H9 (cell line): ENCODE data around the gene ZKSCAN7. TPM values are rescaled to one million over a fixed set of nuclear protein-coding genes. Genes with fewer than 3 reads are reported as not detected.
"Not testable (repeated sequence)": the region's sequence is repeated elsewhere in the genome, so short reads cannot be mapped to it uniquely, and the experiment has no call there.

Experiments
- DNase-seq: peaks from one replicate; pipeline ENCODE4 v3.0.0-alpha.2; 2017
- H2AFZ ChIP-seq: one replicate; pipeline ENCODE4 v1.6.1; 2013; ENCODE audit warnings: mild to moderate bottlenecking, low read length, control low read depth, moderate library complexity
- H2AK5ac ChIP-seq: 2 replicates; pipeline ENCODE4 v1.6.1; 2013; ENCODE audit warnings: low read length, control low read depth, mixed read lengths; ENCODE audit not compliant: insufficient read length
- H2BK120ac ChIP-seq: one replicate; pipeline ENCODE4 v1.6.1; 2013; ENCODE audit warnings: low read depth, mild to moderate bottlenecking, low read length, control low read depth, inconsistent platforms; ENCODE audit not compliant: poor library complexity, severe bottlenecking
- H2BK12ac ChIP-seq: 2 replicates; pipeline ENCODE4 v1.6.1; 2013; ENCODE audit warnings: low read length, control low read depth, mixed read lengths, low read depth; ENCODE audit not compliant: insufficient read length
- H2BK15ac ChIP-seq: 2 replicates; pipeline ENCODE4 v1.6.1; 2013; ENCODE audit warnings: low read depth, low read length, control low read depth
- H2BK20ac ChIP-seq: one replicate; pipeline ENCODE4 v1.6.1; 2013; ENCODE audit warnings: low read depth, mild to moderate bottlenecking, low read length, control low read depth, inconsistent platforms; ENCODE audit not compliant: poor library complexity, severe bottlenecking
- H2BK5ac ChIP-seq: 2 replicates; pipeline ENCODE4 v1.6.1; 2013; ENCODE audit warnings: low read length, control low read depth, mixed read lengths; ENCODE audit not compliant: insufficient read length
- H3K14ac ChIP-seq: 2 replicates; pipeline ENCODE4 v1.6.1; 2013; ENCODE audit warnings: low read length, control low read depth; ENCODE audit not compliant: insufficient read depth
- H3K18ac ChIP-seq: 2 replicates; pipeline ENCODE4 v1.6.1; 2013; ENCODE audit warnings: low read depth, mild to moderate bottlenecking, mixed read lengths, low read length, control low read depth; ENCODE audit not compliant: insufficient read length
- H3K23ac ChIP-seq: 2 replicates; pipeline ENCODE4 v1.6.1; 2013; ENCODE audit warnings: low read length, control low read depth, mixed read lengths, low read depth; ENCODE audit not compliant: insufficient read length
- H3K23me2 ChIP-seq: 2 replicates; pipeline ENCODE4 v1.6.1; 2013; ENCODE audit warnings: low read depth, mild to moderate bottlenecking, mixed read lengths, low read length, control low read depth; ENCODE audit not compliant: insufficient read length, poor library complexity, severe bottlenecking
- H3K27ac ChIP-seq: 2 replicates; pipeline ENCODE4 v1.5.1; 2013; ENCODE audit warnings: low read length, control low read depth, mixed read lengths, low read depth; ENCODE audit not compliant: insufficient read length
- H3K27me3 ChIP-seq: 2 replicates; pipeline ENCODE4 v1.6.1; 2013; ENCODE audit warnings: low read length, control low read depth, inconsistent platforms; ENCODE audit not compliant: insufficient read depth
- H3K4ac ChIP-seq: 2 replicates; pipeline ENCODE4 v1.6.1; 2013; ENCODE audit warnings: low read depth, mild to moderate bottlenecking, control low read depth, inconsistent platforms, low read length, moderate library complexity
- H3K4me1 ChIP-seq: 2 replicates; pipeline ENCODE4 v1.6.1; 2013; ENCODE audit warnings: low read length, control low read depth, inconsistent platforms; ENCODE audit not compliant: insufficient read depth
- H3K4me2 ChIP-seq: 2 replicates; pipeline ENCODE4 v1.6.1; 2013; ENCODE audit warnings: low read length, control low read depth, mixed read lengths; ENCODE audit not compliant: insufficient read length, insufficient read depth
- H3K56ac ChIP-seq: 2 replicates; pipeline ENCODE4 v1.6.1; 2013; ENCODE audit warnings: low read depth, mild to moderate bottlenecking, mixed read lengths, low read length, control low read depth; ENCODE audit not compliant: insufficient read length
- H3K79me1 ChIP-seq: 2 replicates; pipeline ENCODE4 v1.6.1; 2013; ENCODE audit warnings: low read depth, mild to moderate bottlenecking, moderate library complexity, low read length, control low read depth, inconsistent platforms; ENCODE audit not compliant: insufficient read depth, poor library complexity, severe bottlenecking
- H3K79me2 ChIP-seq: 2 replicates; pipeline ENCODE4 v1.6.1; 2013; ENCODE audit warnings: low read length, control low read depth, inconsistent platforms; ENCODE audit not compliant: insufficient read depth
- H3K9ac ChIP-seq: 2 replicates; pipeline ENCODE4 v1.6.1; 2013; ENCODE audit warnings: low read length, control low read depth, mixed read lengths; ENCODE audit not compliant: insufficient read length; ENCODE audit errors: extremely low read depth
- H3K9me3 ChIP-seq: one replicate; pipeline ENCODE4 v1.6.1; 2013; ENCODE audit warnings: low read depth, low read length, inconsistent platforms; ENCODE audit not compliant: control insufficient read depth
- H3T11ph ChIP-seq: one replicate; pipeline ENCODE4 v1.6.1; 2013; ENCODE audit warnings: mild to moderate bottlenecking, low read length, control low read depth, inconsistent platforms
- H4K20me1 ChIP-seq: one replicate; pipeline ENCODE4 v1.6.1; 2013; ENCODE audit not compliant: control insufficient read depth, insufficient read length, insufficient read depth
- H4K5ac ChIP-seq: 2 replicates; pipeline ENCODE4 v1.6.1; 2013; ENCODE audit warnings: low read depth, mild to moderate bottlenecking, mixed read lengths, low read length, control low read depth; ENCODE audit not compliant: insufficient read length
- H4K8ac ChIP-seq: replicated peaks from 2 replicates; pipeline ENCODE4 v1.6.1; 2013; ENCODE audit warnings: low read length, control low read depth, mixed read lengths, low read depth; ENCODE audit not compliant: insufficient read length
- H4K91ac ChIP-seq: 2 replicates; pipeline ENCODE4 v1.6.1; 2013; ENCODE audit warnings: low read depth, mild to moderate bottlenecking, moderate library complexity, mixed read lengths, low read length, control low read depth; ENCODE audit not compliant: insufficient read length
- H3K27ac Mint-ChIP-seq, 3 experiments: 2 replicates in 2 of 3; 3 replicates in 1 of 3; pipeline ENCODE4 v1.8.0; 2020 to 2021; ENCODE audit warnings: mixed read lengths in 3 of 3, mild to moderate bottlenecking in 1 of 3, moderate library complexity in 1 of 3
- H3K27me3 Mint-ChIP-seq: 2 replicates; pipeline ENCODE4 v1.8.0; 2021; ENCODE audit warnings: low read depth, mild to moderate bottlenecking, moderate library complexity, mixed read lengths
- H3K36me3 Mint-ChIP-seq, 3 experiments: 2 replicates in 2 of 3; 3 replicates in 1 of 3; pipeline ENCODE4 v1.8.0; 2020 to 2021; ENCODE audit warnings: low read depth in 3 of 3, mixed read lengths in 3 of 3; ENCODE audit not compliant: insufficient read depth in 1 of 3
- H3K4me1 Mint-ChIP-seq, 2 experiments: 2 replicates each; pipeline ENCODE4 v1.8.0; 2020; ENCODE audit warnings: mixed read lengths in 2 of 2
- H3K4me3 Mint-ChIP-seq, 2 experiments: 2 replicates in 1 of 2; 3 replicates in 1 of 2; pipeline ENCODE4 v1.8.0; 2020 to 2021; ENCODE audit warnings: mild to moderate bottlenecking in 2 of 2, mixed read lengths in 2 of 2, moderate library complexity in 1 of 2
- H3K9me3 Mint-ChIP-seq, 2 experiments: 2 replicates in 1 of 2; 3 replicates in 1 of 2; pipeline ENCODE4 v1.8.0; 2020; ENCODE audit warnings: mild to moderate bottlenecking in 2 of 2, mixed read lengths in 2 of 2, moderate library complexity in 1 of 2
- CTCF ChIP-seq: fragments of 200-600 bp; sonication (generic); conservative IDR thresholded peaks from 3 replicates; pipeline ENCODE4 v1.8.0; 2021; ENCODE audit warnings: antibody characterized with exemption, mild to moderate bottlenecking
- WGBS: extraction: QIAGEN DNeasy Blood & Tissue Kit; methylation state at CpG from one replicate; pipeline ENCODE4 v1.1.7; 2013; ENCODE audit warnings: missing lambda C conversion rate, low lambda C conversion rate, mixed read lengths; ENCODE audit not compliant: insufficient read length; ENCODE audit errors: extremely low coverage; 5-methylcytosine and 5-hydroxymethylcytosine counted together
- total RNA-seq: library from RNA; stranded (reverse); gene quantifications from 2 replicates; pipeline ENCODE4 v1.2.1, GENCODE V29; 2021

ZKSCAN7 gene
- total RNA-seq, 1 experiment from 2014 or later: 8.7 TPM

- Histone ChIP-seq H2BK15ac (no peak overlapping the region), H3K9ac (no peak overlapping the region), H2BK120ac (no peak overlapping the region), H3K27ac (no peak overlapping the region), H3K56ac (no peak overlapping the region), H3K18ac (no peak overlapping the region), H2AFZ (no peak overlapping the region), H3K23me2 (no peaks in the 10 kb centered on the region), H3K79me1 (no peaks in the 10 kb centered on the region), H3K79me2 (no peaks in the 10 kb centered on the region), H4K91ac (no peak overlapping the region), H2BK12ac (no peak overlapping the region), H3K14ac (no peak overlapping the region), H2BK5ac (no peak overlapping the region), H3K4me1 (no peaks in the 10 kb centered on the region), H3K27me3 (no peaks in the 10 kb centered on the region), H3K4ac (no peak overlapping the region), H2AK5ac (no peak overlapping the region), H2BK20ac (no peak overlapping the region), H4K20me1 (no peaks in the 10 kb centered on the region), H3T11ph (no peak overlapping the region), H3K23ac (no peak overlapping the region), H3K4me2 (no peak overlapping the region), H4K5ac (no peak overlapping the region), H4K8ac (no peak overlapping the region), H3K9me3 (no peaks in the 10 kb centered on the region)
- no peak for DNase-seq
- peaks cover 0 to 7% of the 10 kb centered on the region in 2 experiments; a peak in 2 of 4 replicates for H3K4me1 Mint-ChIP-seq
- no peak overlapping the region for H3K27ac Mint-ChIP-seq
- no peak overlapping the region for H3K4me3 Mint-ChIP-seq
- no peak for TF ChIP-seq CTCF
- H3K27me3 Mint-ChIP-seq: peaks cover 34% of the 10 kb centered on the region
- H3K36me3 Mint-ChIP-seq: no peaks in the 10 kb centered on the region
- no CpG with 5 or more reads among the region's 1 CpG for WGBS
- H3K9me3 Mint-ChIP-seq: no peaks in the 10 kb centered on the region; a peak in 2 of 5 replicates
These were observed 19.6 kb upstream of the ZKSCAN7 start for GRCh38 chr3:44535364-44535763.

GRCh38 chr3:44544811-44545210 is 10.2 kb upstream of the ZKSCAN7 start:
- H3K79me1 ChIP-seq: not testable (repeated sequence)

More at GRCh38 chr3:44544811-44545210, 10.2 kb upstream of the ZKSCAN7 start:
- not testable (repeated sequence) for H3K18ac ChIP-seq, DNase-seq, H4K5ac ChIP-seq, H3K23me2 ChIP-seq, H3K9me3 Mint-ChIP-seq, H3K27me3 ChIP-seq, H3K23ac ChIP-seq, H2BK120ac ChIP-seq, H4K20me1 ChIP-seq, H3K4ac ChIP-seq, H3K27ac Mint-ChIP-seq, H3K56ac ChIP-seq, H3K27ac ChIP-seq, H4K8ac ChIP-seq, H3K9me3 ChIP-seq, H2BK20ac ChIP-seq, H3K4me1 ChIP-seq, H2BK5ac ChIP-seq, H2AFZ ChIP-seq, H3K4me1 Mint-ChIP-seq, H3K14ac ChIP-seq, H2AK5ac ChIP-seq, H3K4me2 ChIP-seq, H2BK12ac ChIP-seq, H4K91ac ChIP-seq, H3K9ac ChIP-seq, H2BK15ac ChIP-seq, H3K36me3 Mint-ChIP-seq, H3K4me3 Mint-ChIP-seq, H3T11ph ChIP-seq, H3K79me2 ChIP-seq
- no CpG with 5 or more reads among the region's 1 CpG for WGBS
- peaks cover 45% of the 10 kb centered on the region for H3K27me3 Mint-ChIP-seq
